OCI-LY1 (cell line): ENCODE results near the gene MYADML2.
"Not testable (repeated sequence)": the region's sequence is repeated elsewhere in the genome, so short reads cannot be mapped to it uniquely, and the experiment has no call there.

Experiments
- H2AFZ ChIP-seq: fragments of 200-600 bp; sonication (generic), shearing (Covaris generic); 2 replicates; pipeline ENCODE4 v1.6.0; 2014; ENCODE audit warnings: antibody characterized with exemption, mild to moderate bottlenecking, low read length
- H3F3A ChIP-seq: fragments of 200-600 bp; sonication (generic), shearing (Covaris generic); 2 replicates; pipeline ENCODE4 v1.6.0; 2014; ENCODE audit warnings: mild to moderate bottlenecking, antibody characterized with exemption, low read length, moderate library complexity; ENCODE audit not compliant: insufficient read depth
- H3K27ac ChIP-seq: fragments of 200-600 bp; sonication (generic); 2 replicates; pipeline ENCODE4 v1.5.1; 2014; ENCODE audit warnings: low read length, mixed run types, mild to moderate bottlenecking, low read depth; ENCODE audit not compliant: poor library complexity, severe bottlenecking
- H3K27me3 ChIP-seq: fragments of 200-600 bp; sonication (generic); 2 replicates; pipeline ENCODE4 v1.6.0; 2014; ENCODE audit warnings: antibody characterized with exemption, mild to moderate bottlenecking, low read length, moderate library complexity; ENCODE audit not compliant: insufficient read depth
- H3K36me3 ChIP-seq: fragments of 200-600 bp; sonication (generic); 2 replicates; pipeline ENCODE4 v1.6.1; 2014; ENCODE audit warnings: mild to moderate bottlenecking, antibody characterized with exemption, low read length, moderate library complexity, mixed read lengths; ENCODE audit not compliant: insufficient read depth
- H3K4me1 ChIP-seq: fragments of 200-600 bp; sonication (generic); 2 replicates; pipeline ENCODE4 v1.5.1; 2014; ENCODE audit warnings: mild to moderate bottlenecking, low read length, moderate library complexity; ENCODE audit not compliant: insufficient read depth, severe bottlenecking
- H3K4me2 ChIP-seq: fragments of 200-600 bp; sonication (generic), shearing (Covaris generic); 2 replicates; pipeline ENCODE4 v1.6.1; 2014; ENCODE audit warnings: low read length
- H3K4me3 ChIP-seq: fragments of 200-600 bp; sonication (generic); 2 replicates; pipeline ENCODE4 v1.5.1; 2014; ENCODE audit warnings: low read length, low read depth, mild to moderate bottlenecking, mixed read lengths; ENCODE audit not compliant: poor library complexity, severe bottlenecking
- H3K79me2 ChIP-seq: fragments of 200-600 bp; shearing (Covaris generic); 2 replicates; pipeline ENCODE4 v1.6.1; 2016; ENCODE audit warnings: mixed run types, low read length, mixed read lengths; ENCODE audit not compliant: insufficient read depth
- H3K9ac ChIP-seq: fragments of 200-600 bp; sonication (generic), shearing (Covaris generic); 2 replicates; pipeline ENCODE4 v1.6.1; 2014; ENCODE audit warnings: mild to moderate bottlenecking, low read length, mixed read lengths
- H3K9me2 ChIP-seq: fragments of 200-600 bp; sonication (generic), shearing (Covaris generic); 2 replicates; pipeline ENCODE4 v1.6.1; 2014; ENCODE audit warnings: low read depth, mild to moderate bottlenecking, low read length, mixed read lengths
- H3K9me3 ChIP-seq: fragments of 200-600 bp; shearing (Covaris generic); 2 replicates; pipeline ENCODE4 v1.6.1; 2014; ENCODE audit warnings: low read length, mixed read lengths
- H4K20me1 ChIP-seq: fragments of 200-600 bp; sonication (generic), shearing (Covaris generic); 2 replicates; pipeline ENCODE4 v1.6.0; 2016; ENCODE audit warnings: mild to moderate bottlenecking, low read length; ENCODE audit not compliant: insufficient read depth
- EZH2 ChIP-seq: fragments of 200-600 bp; sonication (generic), shearing (Covaris generic); IDR thresholded peaks from 2 replicates; pipeline ENCODE4 v1.8.0; 2017; ENCODE audit warnings: borderline replicate concordance, mixed run types, mild to moderate bottlenecking, antibody characterized with exemption, low read length, moderate library complexity, mixed read lengths
- TF ChIP-seq, protein P1 (sequence below): fragments of 200-600 bp; sonication (generic), shearing (Covaris generic); IDR thresholded peaks from 2 replicates; pipeline ENCODE4 v1.5.1; 2017; ENCODE audit warnings: mild to moderate bottlenecking, antibody characterized with exemption, low read length, moderate library complexity, mixed read lengths

MYADML2 gene

DNA sequence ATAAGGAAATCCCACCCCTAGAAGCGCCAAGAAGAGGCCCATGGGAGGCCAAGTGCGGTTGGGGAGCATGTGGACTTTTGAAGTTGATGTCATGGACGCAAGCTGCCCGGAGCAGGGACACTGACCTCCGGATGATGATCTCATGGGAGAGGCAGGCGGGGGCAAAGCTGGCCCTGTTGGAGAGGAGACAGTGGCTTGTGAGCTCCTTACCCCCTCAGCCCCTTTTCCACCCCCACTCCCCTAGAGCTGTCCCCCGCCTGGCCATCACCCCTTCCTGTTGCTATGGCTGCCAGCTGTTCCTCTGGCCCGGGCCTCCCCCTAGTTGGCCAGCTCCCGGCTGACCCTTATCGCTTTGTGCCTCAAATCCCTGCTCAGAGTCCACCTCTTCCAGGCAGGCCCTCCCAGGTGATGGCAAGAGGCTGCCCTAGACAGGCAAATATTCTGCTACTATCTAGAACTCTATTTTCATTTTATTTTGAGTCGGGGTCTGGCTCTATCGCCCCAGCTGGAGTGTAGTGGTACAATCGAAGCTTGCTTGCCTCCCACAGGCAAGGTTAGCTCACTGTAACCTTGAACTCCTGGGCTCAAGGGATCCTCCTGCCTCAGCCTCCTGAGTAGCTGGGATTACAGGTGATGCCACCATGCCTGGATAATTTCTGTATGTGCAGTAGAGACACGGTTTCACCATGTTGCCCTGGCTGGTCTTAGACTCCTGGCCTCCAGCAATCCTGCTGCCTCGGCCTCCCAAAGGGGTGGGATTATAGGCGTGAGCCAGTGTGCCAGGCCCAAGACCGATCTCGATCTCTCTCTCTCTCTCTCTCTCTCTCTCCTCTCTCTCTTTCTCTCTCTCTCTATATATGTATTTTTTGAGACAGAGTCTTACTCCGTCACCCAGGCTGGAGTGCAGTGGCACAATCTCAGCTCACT is 7.4 kb upstream of the MYADML2 start:
- no peak for TF ChIP-seq EZH2
- TF ChIP-seq, protein P1, sequence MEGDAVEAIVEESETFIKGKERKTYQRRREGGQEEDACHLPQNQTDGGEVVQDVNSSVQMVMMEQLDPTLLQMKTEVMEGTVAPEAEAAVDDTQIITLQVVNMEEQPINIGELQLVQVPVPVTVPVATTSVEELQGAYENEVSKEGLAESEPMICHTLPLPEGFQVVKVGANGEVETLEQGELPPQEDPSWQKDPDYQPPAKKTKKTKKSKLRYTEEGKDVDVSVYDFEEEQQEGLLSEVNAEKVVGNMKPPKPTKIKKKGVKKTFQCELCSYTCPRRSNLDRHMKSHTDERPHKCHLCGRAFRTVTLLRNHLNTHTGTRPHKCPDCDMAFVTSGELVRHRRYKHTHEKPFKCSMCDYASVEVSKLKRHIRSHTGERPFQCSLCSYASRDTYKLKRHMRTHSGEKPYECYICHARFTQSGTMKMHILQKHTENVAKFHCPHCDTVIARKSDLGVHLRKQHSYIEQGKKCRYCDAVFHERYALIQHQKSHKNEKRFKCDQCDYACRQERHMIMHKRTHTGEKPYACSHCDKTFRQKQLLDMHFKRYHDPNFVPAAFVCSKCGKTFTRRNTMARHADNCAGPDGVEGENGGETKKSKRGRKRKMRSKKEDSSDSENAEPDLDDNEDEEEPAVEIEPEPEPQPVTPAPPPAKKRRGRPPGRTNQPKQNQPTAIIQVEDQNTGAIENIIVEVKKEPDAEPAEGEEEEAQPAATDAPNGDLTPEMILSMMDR: no peak
- Histone ChIP-seq H3K4me2 (no peak overlapping the region), H3K9me2 (no peaks in the 10 kb centered on the region), H4K20me1 (no peaks in the 10 kb centered on the region), H3K9me3 (no peaks in the 10 kb centered on the region), H3K27ac (no peak overlapping the region), H3K9ac (no peak overlapping the region), H3F3A (no peaks in the 10 kb centered on the region), H3K79me2 (no peaks in the 10 kb centered on the region), H3K27me3 (peaks cover 14% of the 10 kb centered on the region; the same call in 1 of the 2 replicates), H3K4me1 (peaks cover 3% of the 10 kb centered on the region), H2AFZ (no peak overlapping the region), H3K36me3 (no peaks in the 10 kb centered on the region), H3K4me3 (no peak overlapping the region)

DNA sequence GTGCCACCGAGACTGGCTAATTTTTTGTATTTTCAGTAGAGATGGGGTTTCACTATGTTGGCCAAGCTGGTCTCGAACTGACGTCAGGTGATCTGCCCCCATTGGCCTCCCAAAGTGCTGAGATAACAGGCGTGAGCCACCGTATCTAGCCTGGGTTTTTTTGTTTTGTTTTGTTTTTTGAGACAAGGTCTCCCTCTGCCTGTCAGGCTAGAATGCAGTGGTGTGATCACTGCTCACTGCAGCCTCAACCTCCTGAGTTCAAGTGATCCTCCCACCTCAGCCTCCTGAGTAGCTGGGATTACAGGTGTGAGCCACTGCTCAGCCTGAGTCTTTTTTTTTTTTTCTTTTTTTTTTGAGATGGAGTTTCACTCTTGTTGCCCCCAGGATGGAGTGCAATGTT is 6.4 kb upstream of the MYADML2 start:
- H3K4me3 ChIP-seq, H3F3A ChIP-seq, H3K4me2 ChIP-seq, H3K79me2 ChIP-seq, H2AFZ ChIP-seq, H3K27ac ChIP-seq, H3K9me2 ChIP-seq, H4K20me1 ChIP-seq, H3K36me3 ChIP-seq, H3K9ac ChIP-seq, H3K9me3 ChIP-seq, H3K4me1 ChIP-seq, H3K27me3 ChIP-seq: not testable (repeated sequence)

DNA sequence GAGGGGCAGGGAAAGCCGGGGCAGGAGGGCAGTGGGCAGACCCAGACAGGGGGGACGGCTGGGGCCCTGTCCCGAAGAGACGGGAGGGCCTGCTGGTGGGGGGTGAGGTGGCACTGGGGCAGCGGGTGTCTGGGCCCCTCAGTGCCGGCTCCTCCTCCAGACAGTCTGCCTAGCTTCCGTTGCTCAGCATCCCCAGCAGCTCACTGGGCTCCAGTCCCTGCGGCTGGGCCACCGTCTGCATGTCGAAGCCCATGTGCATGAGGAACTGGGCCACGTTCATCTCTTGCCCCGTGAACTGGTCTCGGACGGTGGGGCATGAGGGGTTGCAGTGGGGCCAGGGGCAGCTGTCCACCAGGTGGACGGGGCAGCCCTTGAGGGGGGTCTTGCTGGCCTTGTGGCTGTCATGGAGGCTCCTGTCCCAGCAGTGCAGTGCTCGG is 5.8 kb upstream of the MYADML2 start:
- H2AFZ ChIP-seq: no peak overlapping the region
- TF ChIP-seq EZH2: no peak
- TF ChIP-seq, protein P1: no peak
- no peaks in the 10 kb centered on the region for H3K79me2 ChIP-seq
- H3F3A ChIP-seq: no peaks in the 10 kb centered on the region
- H3K27ac ChIP-seq: no peak overlapping the region
- peaks cover 7% of the 10 kb centered on the region; the same call in 1 of the 2 replicates for H3K27me3 ChIP-seq
- H3K4me1 ChIP-seq: no peaks in the 10 kb centered on the region
- H3K9ac ChIP-seq: no peak overlapping the region
- H3K9me3 ChIP-seq: no peaks in the 10 kb centered on the region
- H3K36me3 ChIP-seq: no peaks in the 10 kb centered on the region
- no peaks in the 10 kb centered on the region for H4K20me1 ChIP-seq
- no peak overlapping the region for H3K4me2 ChIP-seq
- H3K4me3 ChIP-seq: no peak overlapping the region
- no peaks in the 10 kb centered on the region for H3K9me2 ChIP-seq
